NCI-H82 (cell line): ENCODE data around the gene TTLL3.
A peak's percentile ranks its signal among the peaks of the same experiment; 100 is the strongest.
"Not testable (repeated sequence)": the region's sequence is repeated elsewhere in the genome, so short reads cannot be mapped to it uniquely, and the experiment has no call there.

Source experiments
- DNase-seq: peaks from one replicate; lab custom pipeline; 2025; lab: John Stamatoyannopoulos, UW

TTLL3 gene

DNA sequence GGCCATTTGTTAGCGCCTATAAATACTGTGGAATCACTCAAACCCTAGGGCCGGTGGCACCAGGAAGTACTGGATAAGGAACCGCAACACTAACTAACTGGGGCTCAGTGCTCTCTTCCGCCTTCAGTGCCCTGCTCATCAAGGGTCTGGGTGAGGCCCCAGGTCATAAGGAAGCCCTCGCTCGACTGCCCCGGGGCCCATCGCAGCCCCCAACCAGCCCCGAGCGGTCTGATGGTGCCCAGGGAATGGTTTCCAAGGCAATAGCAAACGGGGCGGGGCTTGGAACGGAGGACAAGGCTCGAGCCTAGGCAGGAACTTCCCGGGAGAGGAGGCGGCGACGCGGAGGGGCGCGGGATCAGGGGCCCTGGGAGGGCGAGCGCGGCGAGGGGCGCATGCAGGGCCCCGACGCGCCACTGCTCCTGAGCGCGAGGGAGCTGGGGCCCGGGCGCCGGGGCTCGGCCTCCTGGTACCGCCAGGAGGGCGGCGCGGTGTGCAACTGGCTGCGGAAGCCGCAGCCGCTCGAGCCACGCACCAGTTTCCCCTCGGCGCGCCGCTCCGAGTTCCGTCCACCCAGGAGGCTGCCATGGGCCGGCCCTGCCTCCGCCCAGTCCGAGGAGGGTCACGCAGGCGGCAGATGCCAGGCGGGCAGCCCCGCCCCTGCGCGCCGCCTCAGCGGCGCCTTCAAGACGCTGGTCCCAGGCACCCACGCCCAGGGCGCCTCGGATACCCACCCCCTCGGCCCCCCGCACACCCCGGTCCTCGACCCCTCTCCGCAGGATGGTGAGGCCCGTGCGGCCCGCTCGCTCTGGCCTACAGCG is at the start of gene TTLL3:
Gene TTLL3, plus strand, starts transcription at position 648 of the 818 bp plus-strand sequence. CDS start 400 bp downstream, outside the sequence.
- peak; percentile 75 for DNase-seq

GRCh38 chr3:9760779-9761505 is 49.1 kb upstream of the TTLL3 start:
- DNase-seq = no peak

GRCh38 chr3:9761919-9762318 is 48.1 kb upstream of the TTLL3 start:
- DNase-seq = no peak

- DNase-seq = no peak
Observed at GRCh38 chr3:9762871-9763270, 47.2 kb upstream of the TTLL3 start.

GRCh38 chr3:9765865-9766264 is 44.2 kb upstream of the TTLL3 start:
- no peak for DNase-seq

DNA sequence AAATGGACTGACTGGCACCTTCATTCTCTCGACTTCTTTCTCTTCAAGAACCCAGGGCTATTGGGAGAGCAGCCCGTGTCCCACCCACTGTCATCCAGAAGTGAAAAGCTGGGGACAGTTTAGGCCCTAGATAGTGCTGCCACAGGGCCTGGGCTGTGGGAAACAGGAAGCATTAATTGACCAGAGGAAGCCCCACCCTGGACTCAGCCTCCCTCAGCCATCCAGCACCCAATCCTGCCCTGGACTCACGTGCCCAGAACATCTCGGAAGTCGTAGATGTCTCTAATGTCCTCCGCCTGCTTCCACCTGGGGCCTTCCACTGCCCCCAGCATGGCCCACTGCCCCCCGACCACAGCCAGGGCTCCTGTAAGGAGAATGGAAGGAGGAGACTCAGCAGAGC is 42.6 kb upstream of the TTLL3 start:
- DNase-seq = no peak

DNA sequence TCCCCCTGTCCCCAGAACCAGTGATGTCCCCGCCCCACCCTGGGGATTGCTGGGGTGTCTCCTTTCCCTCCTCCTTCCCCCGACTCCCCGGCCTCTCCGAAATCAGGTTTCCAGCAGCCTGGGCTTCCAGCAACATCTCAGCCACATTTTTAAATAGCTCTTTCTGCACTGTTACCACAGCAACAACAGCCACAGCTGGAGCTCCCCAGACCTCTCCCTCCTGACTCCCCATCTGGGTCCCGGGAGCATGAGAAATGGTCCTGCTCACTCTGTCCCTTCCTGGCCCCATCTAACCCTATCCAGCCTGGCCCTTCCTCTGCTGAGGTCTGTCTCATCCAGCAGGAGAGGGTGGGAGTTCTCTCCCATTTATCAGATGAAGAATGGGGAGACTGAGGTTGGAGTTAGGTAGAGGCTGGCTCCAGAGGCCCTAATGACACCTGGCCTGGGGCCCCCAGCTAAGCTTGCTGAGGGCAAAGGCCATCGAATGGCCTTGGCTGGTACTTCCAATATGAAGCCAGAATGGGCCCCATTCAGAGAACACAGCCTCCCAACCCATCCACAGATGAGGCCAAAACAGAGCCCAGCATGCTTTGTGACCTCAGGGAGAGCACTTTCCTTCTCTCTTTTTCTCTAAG is 41.8 kb upstream of the TTLL3 start:
- DNase-seq = no peak

DNA sequence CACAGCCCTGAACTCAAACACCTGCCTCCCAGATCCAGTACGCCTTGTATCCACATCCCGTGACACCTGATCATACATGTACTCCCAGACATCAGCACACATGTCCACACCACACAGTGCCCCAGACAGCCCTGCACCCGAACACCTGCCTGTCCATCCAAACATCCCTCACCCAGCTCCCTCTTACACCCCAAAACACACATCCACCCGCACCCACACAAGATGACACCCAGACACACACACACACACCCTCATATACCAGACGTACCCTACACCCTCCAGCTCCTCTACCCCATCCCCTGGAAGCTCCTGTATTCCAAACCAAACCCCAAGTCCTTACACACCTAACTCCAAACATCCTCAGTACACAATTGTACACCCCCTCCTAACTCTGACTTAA is 41.0 kb upstream of the TTLL3 start:
- no peak for DNase-seq

DNA sequence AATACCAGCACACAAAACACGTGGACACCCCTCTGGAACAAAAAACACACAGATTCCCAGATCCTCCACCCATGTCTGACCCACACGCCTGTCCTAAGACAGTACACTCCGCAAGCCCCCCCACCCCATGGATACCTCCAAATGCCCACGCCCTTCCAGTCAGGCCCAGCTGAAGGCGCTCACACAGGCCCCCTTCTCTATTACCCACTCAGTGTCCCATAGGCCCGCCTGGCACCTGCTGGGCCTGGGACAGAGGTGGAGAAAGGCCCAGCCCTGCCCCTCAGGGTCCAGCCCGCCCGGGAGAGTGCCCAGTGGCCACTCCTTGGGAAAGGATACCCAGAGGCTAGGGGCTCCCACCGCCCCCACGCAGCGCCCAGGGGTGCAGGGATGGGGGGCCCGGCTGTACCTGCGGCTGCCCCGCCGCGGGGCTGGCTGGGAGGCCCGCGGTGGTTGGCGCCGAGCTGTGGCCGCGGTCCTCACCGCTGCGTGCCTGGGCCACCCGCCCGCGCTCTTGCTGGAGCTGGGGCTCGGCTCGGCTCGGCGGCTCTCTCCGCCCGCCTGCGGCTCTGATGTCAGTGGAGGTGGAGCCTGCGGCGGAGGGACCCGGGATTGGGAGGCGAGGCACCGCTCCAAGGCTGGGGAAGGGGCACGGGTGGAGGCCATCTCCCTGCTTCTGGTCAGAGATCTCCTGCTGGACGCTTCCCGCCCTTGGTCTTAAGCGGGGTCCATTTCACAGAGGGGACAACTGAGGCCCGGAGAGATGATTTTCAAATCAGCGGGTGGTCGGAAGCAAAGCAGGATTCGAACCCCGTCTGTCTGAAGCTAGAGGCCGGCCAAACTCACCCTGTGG is 40.4 kb upstream of the TTLL3 start, which contains the start of gene CAMK1:
Gene CAMK1, minus strand, starts transcription at position 522 of the 850 bp plus-strand sequence. CDS start 2,198 bp downstream, outside the sequence.
- DNase-seq = peak; percentile 59

DNA sequence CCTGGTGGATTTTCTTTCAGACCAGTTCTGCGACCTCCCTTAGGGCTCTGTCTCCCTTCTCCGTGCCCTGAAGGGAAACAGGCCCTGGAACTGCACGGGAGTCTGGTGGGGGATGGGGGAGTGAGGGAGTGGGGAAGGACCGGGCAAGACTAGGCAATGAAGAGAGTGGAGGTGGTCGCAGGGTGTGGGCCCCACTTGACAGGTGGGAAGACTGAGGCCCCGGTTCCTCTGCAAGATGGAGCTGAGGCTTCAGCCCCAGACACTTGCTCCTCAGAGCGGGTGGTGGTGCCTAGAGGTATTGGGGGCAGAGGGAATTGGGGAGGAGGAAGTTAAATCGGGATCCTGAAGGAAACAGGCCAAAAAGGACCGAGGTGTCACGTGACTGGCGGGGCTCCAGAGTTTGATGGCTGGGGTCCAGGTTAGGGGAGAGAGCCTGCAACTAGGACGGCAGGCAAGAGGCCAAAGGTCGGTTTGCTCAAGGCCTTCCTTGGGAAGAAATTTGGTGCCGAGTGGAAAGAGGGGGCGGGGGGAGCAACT is 39.7 kb upstream of the TTLL3 start:
- no peak for DNase-seq

- not testable (repeated sequence) for DNase-seq
Observed at GRCh38 chr3:9771007-9771406, 39.1 kb upstream of the TTLL3 start.

- no peak for DNase-seq
Observed at GRCh38 chr3:9776896-9777693, 33.0 kb upstream of the TTLL3 start.

DNA sequence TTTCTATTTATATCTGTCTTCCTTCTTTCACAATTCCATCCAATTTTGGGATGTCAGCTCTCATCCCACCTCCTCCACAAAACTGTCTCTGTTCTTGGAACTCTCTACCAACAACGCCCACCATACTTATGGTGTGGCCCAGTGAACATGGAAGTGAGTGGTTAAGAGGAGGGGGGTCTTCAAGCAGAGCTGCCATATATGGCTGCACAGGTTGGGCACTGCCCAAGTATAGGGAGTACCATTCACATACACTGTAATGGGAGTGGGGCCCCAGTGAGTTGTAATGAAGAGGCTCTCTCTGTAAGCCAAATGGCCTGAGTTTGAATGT is 32.4 kb upstream of the TTLL3 start:
- DNase-seq = no peak

DNA sequence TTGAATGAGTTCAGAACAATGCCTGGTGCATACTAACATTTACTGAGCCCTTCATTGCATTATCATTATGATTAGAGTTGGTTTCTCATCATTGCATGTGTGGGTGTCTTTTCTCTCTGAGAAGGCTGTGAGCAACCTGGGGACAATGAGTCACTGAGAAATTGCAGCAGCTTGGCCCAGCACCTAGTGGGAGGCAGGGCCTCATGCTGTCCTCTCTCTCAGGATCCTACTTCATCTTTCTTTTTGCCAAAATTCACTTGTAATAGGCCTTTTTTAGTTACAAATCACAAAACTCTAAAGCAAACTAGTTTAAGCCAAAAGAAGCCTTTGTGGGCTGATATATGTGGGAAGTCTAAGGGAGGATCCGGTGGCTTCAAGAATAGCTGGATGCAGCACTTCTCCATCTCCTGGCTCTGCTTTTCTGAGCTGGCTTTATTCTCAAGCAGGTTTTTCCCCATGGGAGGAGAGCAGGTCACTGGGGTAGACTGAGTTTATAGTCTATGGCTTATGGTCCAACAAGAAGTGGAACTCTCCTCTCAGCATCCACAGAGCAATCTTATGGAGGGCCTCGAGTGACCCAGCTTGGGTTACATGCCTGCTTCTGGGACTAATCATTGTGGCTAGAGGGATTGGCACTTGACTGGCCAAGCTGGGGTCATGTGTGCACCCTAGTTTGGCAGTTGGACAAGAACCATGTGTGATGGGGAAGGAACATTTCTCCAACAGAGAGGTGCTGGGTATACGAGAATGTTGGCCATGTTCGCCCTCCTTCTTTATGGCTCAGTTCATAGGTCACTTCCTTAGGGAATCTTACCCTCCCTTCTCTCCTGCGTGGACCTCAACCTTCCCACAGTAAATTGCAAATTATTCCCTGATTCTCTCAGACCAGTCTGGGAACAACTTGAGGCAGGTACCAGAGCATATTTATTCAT is 31.7 kb upstream of the TTLL3 start:
- DNase-seq = no peak

GRCh38 chr3:9779075-9779593 is 30.9 kb upstream of the TTLL3 start:
- no peak for DNase-seq

DNA sequence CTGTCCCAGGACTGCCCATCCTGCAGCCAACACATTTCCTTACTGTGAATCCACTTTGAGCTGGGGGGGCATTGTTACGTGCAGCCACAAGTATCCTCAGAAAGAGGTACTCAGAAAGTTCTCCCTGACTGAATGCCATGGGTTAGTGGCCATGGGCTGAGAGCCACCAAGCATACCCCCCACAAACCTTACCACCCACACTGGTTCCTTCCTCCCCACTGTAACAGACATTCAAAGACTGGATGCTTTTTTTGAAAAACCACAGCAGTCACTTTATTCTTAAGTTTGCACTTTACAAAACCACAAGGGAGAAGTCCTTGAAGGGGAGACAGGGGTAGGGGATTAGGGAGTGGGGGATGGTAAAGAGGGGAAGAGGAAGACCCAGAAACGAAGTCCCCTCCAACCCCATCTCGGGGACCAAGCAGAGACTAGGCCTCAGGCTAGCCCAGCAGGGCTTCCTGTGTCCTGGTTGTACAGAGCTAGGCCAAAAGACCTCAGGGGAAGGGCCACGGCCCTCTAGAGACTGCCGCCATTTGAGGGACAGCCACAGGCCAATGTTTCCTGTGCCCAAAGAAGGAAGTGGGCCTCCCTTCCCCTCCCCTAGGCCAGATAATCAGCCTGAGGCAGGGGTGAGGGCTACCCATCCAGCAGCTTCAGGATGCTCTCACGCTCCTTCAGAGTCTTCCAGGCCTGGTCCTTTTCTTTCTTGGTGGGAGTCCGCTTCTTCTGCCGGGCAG is 30.2 kb upstream of the TTLL3 start:
- DNase-seq = no peak

DNA sequence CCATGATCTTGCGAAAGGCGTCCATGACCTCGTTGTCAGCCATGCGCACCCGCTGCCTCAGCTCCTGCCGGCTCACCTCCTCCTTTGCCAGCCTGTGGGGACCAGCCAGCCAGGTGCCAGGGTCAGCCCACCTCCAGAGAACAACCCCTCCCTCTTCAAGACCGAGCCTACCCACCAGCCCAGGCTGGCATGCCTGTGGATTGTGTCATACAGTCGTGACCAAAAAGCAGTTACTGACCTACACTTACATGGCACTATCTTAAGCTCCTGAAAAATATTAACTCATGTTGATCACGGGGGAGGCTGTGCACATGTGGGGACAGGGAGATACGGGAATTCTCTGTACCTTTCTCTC is 29.6 kb upstream of the TTLL3 start:
- DNase-seq = no peak

DNA sequence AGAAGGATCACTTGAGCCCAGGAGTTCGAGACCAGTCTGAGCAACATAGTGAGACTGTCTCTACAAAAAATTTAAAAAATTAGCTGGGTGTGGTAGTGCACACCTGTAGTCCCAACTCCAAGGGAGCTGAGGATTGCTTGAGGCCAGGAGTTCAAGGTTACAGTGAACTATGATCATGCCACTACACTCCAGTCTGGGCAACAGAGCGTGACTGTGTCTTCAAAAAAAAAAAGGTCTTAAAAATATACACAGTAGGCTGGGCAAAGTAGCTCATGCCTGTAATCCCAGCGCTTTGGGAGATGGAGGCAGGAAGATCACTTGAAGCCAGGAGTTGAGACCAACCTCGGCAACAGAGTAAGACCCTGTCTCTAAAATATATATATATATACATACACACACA is 29.2 kb upstream of the TTLL3 start:
- DNase-seq = no peak

GRCh38 chr3:9781551-9781950 is 28.5 kb upstream of the TTLL3 start:
- DNase-seq = no peak
